ENCODE measurements around the gene CLCN4.

Gene CLCN4

GRCh38 chrX:10156199-10157031 lies at the start of gene CLCN4:
CLCN4 (plus strand) TSS chrX:10156975; CDS start chrX:10185033, 28,058 bp downstream.
- DNase-seq (ENCODE audit: low spot score), result peak; percentile 50

GRCh38 chrX:10107483-10107882 lies 49.3 kb upstream of the CLCN4 start:
- no peak for DNase-seq (ENCODE audit: low spot score)

- no peak for DNase-seq (ENCODE audit: low spot score)
Measured at GRCh38 chrX:10108288-10108687, 48.5 kb upstream of the CLCN4 start.

GRCh38 chrX:10109695-10110094 lies 47.1 kb upstream of the CLCN4 start:
- no peak for DNase-seq (ENCODE audit: low spot score)

- no peak for DNase-seq (ENCODE audit: low spot score)
Measured at GRCh38 chrX:10110316-10110935, 46.3 kb upstream of the CLCN4 start.

GRCh38 chrX:10110984-10111363 lies 45.8 kb upstream of the CLCN4 start:
- DNase-seq (ENCODE audit: low spot score), result no peak

- DNase-seq (ENCODE audit: low spot score), result no peak
Measured at GRCh38 chrX:10111364-10112148, 45.2 kb upstream of the CLCN4 start.

- no peak for DNase-seq (ENCODE audit: low spot score)
Measured at GRCh38 chrX:10112510-10112909, 44.3 kb upstream of the CLCN4 start.

GRCh38 chrX:10115082-10115481 lies 41.7 kb upstream of the CLCN4 start:
- no peak for DNase-seq (ENCODE audit: low spot score)

GRCh38 chrX:10117301-10117700 lies 39.5 kb upstream of the CLCN4 start:
- no peak for DNase-seq (ENCODE audit: low spot score)

- DNase-seq (ENCODE audit: low spot score), result no peak
Measured at GRCh38 chrX:10117864-10118377, 38.9 kb upstream of the CLCN4 start.

- no peak for DNase-seq (ENCODE audit: low spot score)
Measured at GRCh38 chrX:10118530-10118929, 38.2 kb upstream of the CLCN4 start.

GRCh38 chrX:10119399-10119990 lies 37.3 kb upstream of the CLCN4 start:
- DNase-seq (ENCODE audit: low spot score), result peak; percentile 82

- DNase-seq (ENCODE audit: low spot score), result peak; percentile 51
Measured at GRCh38 chrX:10120331-10120730, 36.4 kb upstream of the CLCN4 start.

- DNase-seq (ENCODE audit: low spot score), result no peak
Measured at GRCh38 chrX:10120828-10121227, 35.9 kb upstream of the CLCN4 start.

GRCh38 chrX:10121787-10122186 lies 35.0 kb upstream of the CLCN4 start:
- no peak for DNase-seq (ENCODE audit: low spot score)

- no peak for DNase-seq (ENCODE audit: low spot score)
Measured at GRCh38 chrX:10124506-10125247, 32.1 kb upstream of the CLCN4 start.

- DNase-seq (ENCODE audit: low spot score), result no peak
Measured at GRCh38 chrX:10125248-10125615, 31.5 kb upstream of the CLCN4 start.

GRCh38 chrX:10126044-10126443 lies 30.7 kb upstream of the CLCN4 start:
- no peak for DNase-seq (ENCODE audit: low spot score)

GRCh38 chrX:10126834-10127233 lies 29.9 kb upstream of the CLCN4 start:
- no peak for DNase-seq (ENCODE audit: low spot score)

- no peak for DNase-seq (ENCODE audit: low spot score)
Measured at GRCh38 chrX:10128386-10128785, 28.4 kb upstream of the CLCN4 start.

GRCh38 chrX:10129229-10129628 lies 27.5 kb upstream of the CLCN4 start:
- DNase-seq (ENCODE audit: low spot score), result no peak

All from hematopoietic multipotent progenitor cell treated with erythropoietin and hydrocortisone succinate and interleukin-3 and kit ligand, for 15 days (in vitro differentiated cells).